Activated CD8-positive, alpha-beta memory T cell treated with anti-CD3 and anti-CD28 coated beads, Interleukin-2, amount 50 U/mL, for 1 hour (primary cell): ENCODE measurements around the gene PPAT.
"Not testable (repeated sequence)": the region's sequence is repeated elsewhere in the genome, so short reads cannot be mapped to it uniquely, and the experiment has no call there.

Source experiments
- DNase-seq: peaks from one replicate; pipeline ENCODE4 v3.0.0-alpha.2; 2020; ENCODE audit errors: extremely low read depth

The PPAT gene

GRCh38 chr4:56386091-56386490, 49.3 kb downstream of the PPAT start:
- DNase-seq: no peak

GRCh38 chr4:56375458-56375857, 60.0 kb downstream of the PPAT start:
- DNase-seq: no peak

- no peak for DNase-seq
Observed at GRCh38 chr4:56374956-56375355, 60.5 kb downstream of the PPAT start.

- no peak for DNase-seq
Observed at GRCh38 chr4:56372774-56373173, 62.6 kb downstream of the PPAT start.

- DNase-seq: no peak
Observed at GRCh38 chr4:56371426-56372220, 63.8 kb downstream of the PPAT start.

GRCh38 chr4:56370377-56370776, 65.0 kb downstream of the PPAT start:
- no peak for DNase-seq

GRCh38 chr4:56362981-56363380, 72.4 kb downstream of the PPAT start:
- not testable (repeated sequence) for DNase-seq

- DNase-seq: no peak
Observed at GRCh38 chr4:56360071-56360470, 75.3 kb downstream of the PPAT start.

- no peak for DNase-seq
Observed at GRCh38 chr4:56356650-56357049, 78.8 kb downstream of the PPAT start.

GRCh38 chr4:56348576-56348975, 86.8 kb downstream of the PPAT start:
- DNase-seq: no peak

- no peak for DNase-seq
Observed at GRCh38 chr4:56345458-56345857, 90.0 kb downstream of the PPAT start.
